ENCODE measurements around the gene ERCC5. TPM values are rescaled to one million over a fixed set of nuclear protein-coding genes. Genes with fewer than 3 reads are reported as not detected.

ERCC5 gene
- total RNA-seq, 1 donor from 2014 or later, result 26.2 TPM

- H3K4me3 ChIP-seq, result no peak overlapping the region
- no peaks in the 10 kb centered on the region for H3K27me3 ChIP-seq
- TF ChIP-seq CTCF (IDR thresholded peaks at IDR 0.05), result no peak
- peaks cover 0 to 3% of the 10 kb centered on the region in 2 donors for H3K4me1 ChIP-seq
- H3K36me3 ChIP-seq, result peaks cover 36 to 63% of the 10 kb centered on the region in 2 donors
- no peak for DNase-seq (ENCODE audit: low spot score in 2 of 2)
- H3K27ac ChIP-seq, result no peak overlapping the region
- no peaks in the 10 kb centered on the region for H3K9me3 ChIP-seq
- intact Hi-C loops (cut with DNase I), result no loop called here
Observed at GRCh38 chr13:102873653-102874052, 27.8 kb downstream of the ERCC5 start.

GRCh38 chr13:102875256-102875655 lies 29.4 kb downstream of the ERCC5 start:
- Histone ChIP-seq H3K36me3 (peaks cover 36 to 58% of the 10 kb centered on the region in 2 donors), H3K27me3 (no peaks in the 10 kb centered on the region), H3K4me3 (no peak overlapping the region), H3K27ac (no peak overlapping the region), H3K4me1 (peaks cover 0 to 2% of the 10 kb centered on the region in 2 donors), H3K9me3 (no peaks in the 10 kb centered on the region)
- intact Hi-C loops (cut with DNase I), result no loop called here
- DNase-seq (ENCODE audit: low spot score in 2 of 2), result no peak
- TF ChIP-seq CTCF (IDR thresholded peaks at IDR 0.05), result no peak

- Histone ChIP-seq H3K9me3 (no peaks in the 10 kb centered on the region), H3K4me3 (no peak overlapping the region), H3K36me3 (peaks cover 34 to 52% of the 10 kb centered on the region in 2 donors), H3K4me1 (no peaks in the 10 kb centered on the region), H3K27me3 (no peaks in the 10 kb centered on the region), H3K27ac (no peak overlapping the region)
- TF ChIP-seq CTCF (IDR thresholded peaks at IDR 0.05), result no peak
- no peak for DNase-seq (ENCODE audit: low spot score in 2 of 2)
- intact Hi-C loops (cut with DNase I), result no loop called here
Observed at GRCh38 chr13:102877303-102877702, 31.5 kb downstream of the ERCC5 start.

- H3K27ac ChIP-seq, result no peak overlapping the region
- no peak overlapping the region for H3K4me3 ChIP-seq
- H3K4me1 ChIP-seq, result no peaks in the 10 kb centered on the region
- TF ChIP-seq CTCF (IDR thresholded peaks at IDR 0.05), result no peak
- peaks cover 24 to 40% of the 10 kb centered on the region in 2 donors for H3K36me3 ChIP-seq
- H3K9me3 ChIP-seq, result no peaks in the 10 kb centered on the region
- H3K27me3 ChIP-seq, result no peaks in the 10 kb centered on the region
- DNase-seq (ENCODE audit: low spot score in 2 of 2), result no peak
- intact Hi-C loops (cut with DNase I), result no loop called here
Observed at GRCh38 chr13:102878481-102878880, 32.6 kb downstream of the ERCC5 start.

GRCh38 chr13:102879793-102880499 lies 34.1 kb downstream of the ERCC5 start:
- H3K27ac ChIP-seq, result no peak overlapping the region
- intact Hi-C loops (cut with DNase I), result no loop called here
- no peak overlapping the region for H3K4me3 ChIP-seq
- no peak for DNase-seq (ENCODE audit: low spot score in 2 of 2)
- H3K27me3 ChIP-seq, result no peaks in the 10 kb centered on the region
- H3K9me3 ChIP-seq, result no peaks in the 10 kb centered on the region
- no peaks in the 10 kb centered on the region for H3K4me1 ChIP-seq
- H3K36me3 ChIP-seq, result peaks cover 19 to 25% of the 10 kb centered on the region in 2 donors
- no peak for TF ChIP-seq CTCF (IDR thresholded peaks at IDR 0.05)
